ENCODE results near the gene LBH. TPM values are rescaled to one million over a fixed set of nuclear protein-coding genes. Genes with fewer than 3 reads are reported as not detected.
A peak's percentile ranks its signal among the peaks of the same experiment; 100 is the strongest.

LBH gene
- total RNA-seq, 1 donor from 2014 or later: 16.7 TPM

GRCh38 chr2:30231996-30232800 is 864 bp downstream of the LBH start:
- no peaks in the 10 kb centered on the region for H3K36me3 Mint-ChIP-seq (ENCODE audit: low read depth)
- peak overlapping the region; percentile 27 for H3K27ac Mint-ChIP-seq (ENCODE audit: unreplicated experiment)
- peak overlapping the region; percentile 87 for H3K4me3 Mint-ChIP-seq
- DNase-seq (ENCODE audit: low read depth, low spot score): peak; percentile 44
- no peak for TF ChIP-seq CTCF (conservative IDR thresholded peaks at IDR 0.05)
- no peaks in the 10 kb centered on the region for H3K9me3 Mint-ChIP-seq
- H3K27me3 Mint-ChIP-seq (ENCODE audit: low read depth): peaks cover 48% of the 10 kb centered on the region
- peaks cover 19% of the 10 kb centered on the region for H3K4me1 Mint-ChIP-seq

- TF ChIP-seq CTCF (conservative IDR thresholded peaks at IDR 0.05): no peak
- H3K27ac Mint-ChIP-seq (ENCODE audit: unreplicated experiment): peak overlapping the region; percentile 27
- peaks cover 46% of the 10 kb centered on the region for H3K27me3 Mint-ChIP-seq (ENCODE audit: low read depth)
- DNase-seq (ENCODE audit: low read depth, low spot score): no peak
- no peaks in the 10 kb centered on the region for H3K36me3 Mint-ChIP-seq (ENCODE audit: low read depth)
- peak overlapping the region; percentile 87 for H3K4me3 Mint-ChIP-seq
- H3K4me1 Mint-ChIP-seq: peaks cover 19% of the 10 kb centered on the region
- H3K9me3 Mint-ChIP-seq: no peaks in the 10 kb centered on the region
Measured at GRCh38 chr2:30232801-30233130, 1.4 kb downstream of the LBH start.

GRCh38 chr2:30233271-30234009 is 2.1 kb downstream of the LBH start:
- no peak overlapping the region for H3K27ac Mint-ChIP-seq (ENCODE audit: unreplicated experiment)
- no peak for DNase-seq (ENCODE audit: low read depth, low spot score)
- H3K27me3 Mint-ChIP-seq (ENCODE audit: low read depth): peaks cover 39% of the 10 kb centered on the region
- no peaks in the 10 kb centered on the region for H3K36me3 Mint-ChIP-seq (ENCODE audit: low read depth)
- TF ChIP-seq CTCF (conservative IDR thresholded peaks at IDR 0.05): no peak
- peaks cover 19% of the 10 kb centered on the region for H3K4me1 Mint-ChIP-seq
- H3K9me3 Mint-ChIP-seq: no peaks in the 10 kb centered on the region
- peak overlapping the region; percentile 87 for H3K4me3 Mint-ChIP-seq

- no peak for DNase-seq (ENCODE audit: low read depth, low spot score)
- peaks cover 3% of the 10 kb centered on the region for H3K9me3 Mint-ChIP-seq
- TF ChIP-seq CTCF (conservative IDR thresholded peaks at IDR 0.05): no peak
- peaks cover 24% of the 10 kb centered on the region for H3K4me1 Mint-ChIP-seq
- H3K27ac Mint-ChIP-seq (ENCODE audit: unreplicated experiment): no peak overlapping the region
- peaks cover 38% of the 10 kb centered on the region for H3K27me3 Mint-ChIP-seq (ENCODE audit: low read depth)
- H3K36me3 Mint-ChIP-seq (ENCODE audit: low read depth): peaks cover 3% of the 10 kb centered on the region
- H3K4me3 Mint-ChIP-seq: no peak overlapping the region
Measured at GRCh38 chr2:30234180-30234971, 3.0 kb downstream of the LBH start.

GRCh38 chr2:30235008-30235655 is 3.8 kb downstream of the LBH start:
- no peak overlapping the region for H3K27ac Mint-ChIP-seq (ENCODE audit: unreplicated experiment)
- peaks cover 3% of the 10 kb centered on the region for H3K36me3 Mint-ChIP-seq (ENCODE audit: low read depth)
- peaks cover 31% of the 10 kb centered on the region for H3K27me3 Mint-ChIP-seq (ENCODE audit: low read depth)
- H3K4me3 Mint-ChIP-seq: no peak overlapping the region
- H3K4me1 Mint-ChIP-seq: peaks cover 24% of the 10 kb centered on the region
- no peak for TF ChIP-seq CTCF (conservative IDR thresholded peaks at IDR 0.05)
- DNase-seq (ENCODE audit: low read depth, low spot score): no peak
- peaks cover 3% of the 10 kb centered on the region for H3K9me3 Mint-ChIP-seq
